CD4-positive, alpha-beta memory T cell (primary cell): ENCODE results near the gene YIF1B. TPM values are rescaled to one million over a fixed set of nuclear protein-coding genes. Genes with fewer than 3 reads are reported as not detected.
A peak's percentile ranks its signal among the peaks of the same experiment; 100 is the strongest.
"Not testable (repeated sequence)": the region's sequence is repeated elsewhere in the genome, so short reads cannot be mapped to it uniquely, and the experiment has no call there.

Experiments
- CTCF ChIA-PET: fragments of 350-600 bp; sonication (Branson Sonifier 250); formaldehyde crosslinking; loops from one replicate; lab custom pipeline; 2021; ENCODE audit warnings: inconsistent platforms; ENCODE audit not compliant: partially characterized antibody; lab: Charles Lee
- POLR2A ChIA-PET: fragments of 350-600 bp; sonication (Branson Sonifier 250); formaldehyde crosslinking; loops from one replicate; lab custom pipeline; 2021; ENCODE audit not compliant: partially characterized antibody; lab: Charles Lee
- DNase-seq, 5 donors: peaks; one replicate each; pipeline versions ENCODE4 v3.0.0 to v3.0.0-alpha.2; 2020 to 2022; ENCODE audit warnings: mixed read lengths in 1 of 5
- H3K27ac ChIP-seq: one replicate; pipeline ENCODE4 v1.7.0; 2013; ENCODE audit warnings: low read depth, low read length
- H3K27me3 ChIP-seq: 2 replicates; pipeline ENCODE4 v1.7.0; 2013; ENCODE audit warnings: mild to moderate bottlenecking, low read length, moderate library complexity; ENCODE audit not compliant: insufficient read depth
- H3K36me3 ChIP-seq: 2 replicates; pipeline ENCODE4 v1.7.0; 2013; ENCODE audit warnings: mild to moderate bottlenecking, low read length, moderate library complexity; ENCODE audit not compliant: insufficient read depth
- H3K4me1 ChIP-seq: 2 replicates; pipeline ENCODE4 v1.7.0; 2013; ENCODE audit warnings: mild to moderate bottlenecking, low read length, moderate library complexity; ENCODE audit not compliant: insufficient read depth
- H3K4me3 ChIP-seq, 2 donors: one replicate each; pipeline ENCODE4 v1.7.0; 2013; ENCODE audit warnings: low read length in 2 of 2, mild to moderate bottlenecking in 1 of 2
- H3K9me3 ChIP-seq, 2 donors: one replicate each; pipeline ENCODE4 v1.7.0; 2013; ENCODE audit warnings: low read length in 2 of 2, control low read depth in 1 of 2; ENCODE audit not compliant: control insufficient read depth in 1 of 2
- H3K27ac Mint-ChIP-seq, 7 donors: one replicate each; pipeline ENCODE4 v1.8.0; 2020 to 2021; ENCODE audit warnings: mixed read lengths in 7 of 7, mild to moderate bottlenecking in 6 of 7, inconsistent platforms in 3 of 7, moderate library complexity in 3 of 7
- H3K27me3 Mint-ChIP-seq, 2 donors: one replicate each; pipeline ENCODE4 v1.8.0; 2020 to 2021; ENCODE audit warnings: mixed read lengths in 2 of 2
- H3K36me3 Mint-ChIP-seq, 2 donors: one replicate each; pipeline ENCODE4 v1.8.0; 2020 to 2021; ENCODE audit warnings: mixed read lengths in 2 of 2, inconsistent platforms in 1 of 2, mild to moderate bottlenecking in 1 of 2
- H3K4me1 Mint-ChIP-seq, 4 donors: one replicate each; pipeline ENCODE4 v1.8.0; 2020 to 2021; ENCODE audit warnings: mixed read lengths in 4 of 4, mild to moderate bottlenecking in 1 of 4
- H3K4me3 Mint-ChIP-seq, 8 donors: one replicate each; pipeline ENCODE4 v1.8.0; 2020 to 2021; ENCODE audit warnings: mixed read lengths in 8 of 8, mild to moderate bottlenecking in 7 of 8, moderate library complexity in 6 of 8, inconsistent platforms in 3 of 8
- H3K9me3 Mint-ChIP-seq, 8 donors: one replicate each; pipeline ENCODE4 v1.8.0; 2020 to 2021; ENCODE audit warnings: mixed read lengths in 8 of 8, mild to moderate bottlenecking in 5 of 8, inconsistent platforms in 3 of 8, moderate library complexity in 1 of 8
- intact Hi-C: fragments of 100-400 bp; cut with micrococcal nuclease; formaldehyde crosslinking; loops from one replicate; pipeline ENCODE4 v1.15.1; 2023
- polyA plus RNA-seq, 2 donors: library from polyadenylated mRNA; unstranded; fragments of 300-500 nt; fragmentation: Illumina TruSeq; gene quantifications; one replicate each; pipeline ENCODE4 v1.2.3, GENCODE V29; 2021
- total RNA-seq, 2 experiments: library from RNA; stranded (reverse); gene quantifications; one replicate each; pipeline ENCODE4 v1.2.3, GENCODE V29; 2021

The YIF1B gene
- total and polyA plus RNA-seq, 4 experiments from 2014 or later: 35.8 to 57.4 (median 41.5) TPM

- Histone ChIP-seq H3K36me3 (no peaks in the 10 kb centered on the region), H3K9me3 (no peaks in the 10 kb centered on the region), H3K27ac (no peak overlapping the region), H3K27me3 (no peaks in the 10 kb centered on the region), H3K4me3 (no peak overlapping the region), H3K4me1 (peaks cover 21% of the 10 kb centered on the region)
- Mint-ChIP-seq H3K36me3 (no peaks in the 10 kb centered on the region), H3K27me3 (peaks cover 4 to 5% of the 10 kb centered on the region in 2 donors), H3K4me3 (peak overlapping the region in 3 of 8 donors; percentile 10 to 63 (median 62)), H3K9me3 (peaks cover 0 to 2% (median 0%) of the 10 kb centered on the region in 8 donors), H3K27ac (peak overlapping the region in 2 of 7 donors; percentile 8 to 75), H3K4me1 (peaks cover 16 to 31% (median 25%) of the 10 kb centered on the region in 4 donors)
- CTCF ChIA-PET: no interaction called here
- DNase-seq: no peak
- intact Hi-C loops: no loop called here
- POLR2A ChIA-PET: no interaction called here
Observed at GRCh38 chr19:38262585-38263268, 53.0 kb downstream of the YIF1B start.

- intact Hi-C loops, H3K27ac ChIP-seq, CTCF ChIA-PET: not testable (repeated sequence)
Observed at GRCh38 chr19:38261942-38262341, 53.8 kb downstream of the YIF1B start.

DNA sequence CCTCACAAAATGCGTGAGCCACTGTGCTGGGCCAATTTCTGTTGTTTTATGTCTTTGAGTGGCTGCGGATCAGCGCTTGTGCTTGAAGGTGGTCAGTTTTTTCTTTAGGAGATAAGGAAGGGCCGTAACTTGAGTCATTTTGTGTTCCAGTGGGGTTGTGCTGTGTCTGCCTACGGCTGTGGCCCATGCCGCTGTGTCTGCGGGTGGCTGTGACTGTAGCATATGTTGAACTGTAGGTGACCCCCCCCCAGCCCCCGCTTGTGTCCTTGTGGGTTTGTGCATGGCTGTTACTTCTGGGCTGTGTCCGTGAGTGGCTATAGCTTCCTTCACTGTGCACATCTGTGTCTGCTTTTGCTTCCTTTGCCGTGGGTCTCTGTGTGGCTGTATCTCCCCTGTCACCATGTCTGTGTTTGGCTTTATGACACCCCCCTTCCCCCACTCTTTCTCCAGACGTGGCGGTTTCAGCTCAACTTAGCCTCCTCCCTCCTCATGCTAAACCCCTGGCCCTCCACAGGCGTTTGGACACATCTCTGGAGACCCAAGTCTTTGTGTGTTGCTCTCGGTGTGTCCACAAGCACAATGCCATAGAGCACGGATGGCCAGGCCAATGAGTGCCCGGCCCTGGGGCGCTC, 60.2 kb downstream of the YIF1B start:
- DNase-seq: no peak
- intact Hi-C loops: no loop called here
- Mint-ChIP-seq H3K27ac (no peak overlapping the region), H3K9me3 (peaks cover 0 to 2% (median 0%) of the 10 kb centered on the region in 8 donors), H3K4me3 (peak overlapping the region in 1 of 8 donors; percentile 43), H3K36me3 (no peaks in the 10 kb centered on the region), H3K27me3 (peaks cover 23 to 25% of the 10 kb centered on the region in 2 donors), H3K4me1 (peaks cover 0 to 6% (median 1%) of the 10 kb centered on the region in 4 donors)
- Histone ChIP-seq H3K4me1 (no peaks in the 10 kb centered on the region), H3K9me3 (no peaks in the 10 kb centered on the region), H3K4me3 (no peak overlapping the region), H3K27ac (no peak overlapping the region), H3K27me3 (no peaks in the 10 kb centered on the region), H3K36me3 (no peaks in the 10 kb centered on the region)
- CTCF ChIA-PET: interaction anchor here (0.7 to 1.4 kb wide), 2 partner anchors 10 to 353 kb away, joined by 3 to 5 read pairs; no protein-coding TSS in a partner anchor
- POLR2A ChIA-PET: no interaction called here

More at GRCh38 chr19:38261942-38262341, 53.8 kb downstream of the YIF1B start:
- H3K4me3 ChIP-seq, H3K36me3 ChIP-seq, POLR2A ChIA-PET, H3K9me3 Mint-ChIP-seq, H3K4me3 Mint-ChIP-seq, H3K9me3 ChIP-seq, H3K27me3 ChIP-seq, H3K27ac Mint-ChIP-seq, H3K36me3 Mint-ChIP-seq, DNase-seq, H3K27me3 Mint-ChIP-seq: not testable (repeated sequence)
- H3K4me1 Mint-ChIP-seq: peaks cover 15 to 24% (median 20%) of the 10 kb centered on the region in 4 donors
- H3K4me1 ChIP-seq: peaks cover 21% of the 10 kb centered on the region

GRCh38 chr19:38253788-38254187, 62.0 kb downstream of the YIF1B start:
- DNase-seq: no peak
- H3K9me3 ChIP-seq: no peaks in the 10 kb centered on the region
- Mint-ChIP-seq H3K4me1 (peaks cover 0 to 6% (median 1%) of the 10 kb centered on the region in 4 donors), H3K9me3 (no peaks in the 10 kb centered on the region), H3K4me3 (no peak overlapping the region), H3K36me3 (no peaks in the 10 kb centered on the region), H3K27ac (no peak overlapping the region), H3K27me3 (peaks cover 21 to 24% of the 10 kb centered on the region in 2 donors)
- intact Hi-C loops: no loop called here
- ChIA-PET POLR2A (no interaction called here), CTCF (no interaction called here)
- H3K4me1 ChIP-seq: no peaks in the 10 kb centered on the region
- no peak overlapping the region for H3K4me3 ChIP-seq
- H3K36me3 ChIP-seq: no peaks in the 10 kb centered on the region
- no peak overlapping the region for H3K27ac ChIP-seq
- H3K27me3 ChIP-seq: no peaks in the 10 kb centered on the region

Other genes with a start within 250 kb of the YIF1B start
- not detected for gene DPF1, start 91.7 kb downstream of the YIF1B start, total RNA-seq
- not detected for gene DPF1, start 91.7 kb downstream of the YIF1B start, polyA plus RNA-seq
- not detected for gene PPP1R14A, start 59.6 kb downstream of the YIF1B start, total RNA-seq
- not detected for gene PPP1R14A, start 59.6 kb downstream of the YIF1B start, polyA plus RNA-seq
- 10 to 100 TPM; 35.7 to 40.4 TPM for gene SPINT2, start 51.4 kb downstream of the YIF1B start, total RNA-seq
- 10 to 100 TPM; 72.3 to 94.5 TPM for gene SPINT2, start 51.4 kb downstream of the YIF1B start, polyA plus RNA-seq
- not detected for gene C19orf33, start 11.7 kb downstream of the YIF1B start, total RNA-seq
- not detected for gene C19orf33, start 11.7 kb downstream of the YIF1B start, polyA plus RNA-seq
- gene KCNK6, start 3.9 kb upstream of the YIF1B start, total RNA-seq: 10 to 100 TPM; 14.5 to 14.9 TPM
- gene KCNK6, start 3.9 kb upstream of the YIF1B start, polyA plus RNA-seq: 1 to 10 TPM; 1.3 to 7.4 TPM
- gene CATSPERG, start 19.9 kb upstream of the YIF1B start, total RNA-seq: 10 to 100 TPM; 23.3 to 27.0 TPM
- 1 to 10 TPM; 2.2 to 3.7 TPM for gene CATSPERG, start 19.9 kb upstream of the YIF1B start, polyA plus RNA-seq
- gene PSMD8, start 58.6 kb upstream of the YIF1B start, total RNA-seq: 10 to 100 TPM; 89.6 to 90.6 TPM
- gene PSMD8, start 58.6 kb upstream of the YIF1B start, polyA plus RNA-seq: 100 to 1,000 TPM; 178 to 197 TPM
- under 1 TPM in 1 of 2 experiments, not detected in 1; 0.15 TPM for gene GGN, start 72.1 kb upstream of the YIF1B start, total RNA-seq
- gene GGN, start 72.1 kb upstream of the YIF1B start, polyA plus RNA-seq: not detected
- gene SPRED3, start 72.8 kb upstream of the YIF1B start, total RNA-seq: 1 to 10 TPM; 3.0 to 3.8 TPM
- under 1 TPM in 1 of 2 donors, not detected in 1; 0.07 TPM for gene SPRED3, start 72.8 kb upstream of the YIF1B start, polyA plus RNA-seq
- 10 to 100 TPM; 53.1 to 53.8 TPM for gene FAM98C, start 87.1 kb upstream of the YIF1B start, total RNA-seq
- gene FAM98C, start 87.1 kb upstream of the YIF1B start, polyA plus RNA-seq: 10 to 100 TPM; 18.2 to 22.2 TPM
- gene RASGRP4, start 110.3 kb upstream of the YIF1B start, total RNA-seq: under 1 TPM in 1 of 2 experiments, not detected in 1; 0.33 TPM
- gene RASGRP4, start 110.3 kb upstream of the YIF1B start, polyA plus RNA-seq: under 1 TPM; 0.06 to 0.31 TPM
- 1 to 10 TPM; 5.0 to 6.2 TPM for gene RYR1, start 117.7 kb upstream of the YIF1B start, total RNA-seq
- under 1 TPM; 0.02 to 0.50 TPM for gene RYR1, start 117.7 kb upstream of the YIF1B start, polyA plus RNA-seq